Measurements from ENCODE around the gene MLXIP.
A peak's percentile ranks its signal among the peaks of the same experiment; 100 is the strongest.
"Not testable (repeated sequence)": the region's sequence is repeated elsewhere in the genome, so short reads cannot be mapped to it uniquely, and the experiment has no call there.

MLXIP gene

GRCh38 chr12:122174155-122174845 is 95.7 kb downstream of the MLXIP start, which contains the start of gene IL31:
Gene IL31 (minus strand): TSS chr12:122174221. CDS start chr12:122174172, 49 bp downstream.
- no peak for DNase-seq (ENCODE audit: low read depth in 1 of 2, low spot score in 1 of 2)

GRCh38 chr12:122176473-122176872 is 97.9 kb downstream of the MLXIP start:
- not testable (repeated sequence) for DNase-seq (ENCODE audit: low read depth in 1 of 2, low spot score in 1 of 2)

- DNase-seq (ENCODE audit: low read depth in 1 of 2, low spot score in 1 of 2) = no peak
Measured at GRCh38 chr12:122182887-122183587, 104.5 kb downstream of the MLXIP start, which contains the start of gene LRRC43. Gene LRRC43 (plus strand): TSS chr12:122183123. CDS start chr12:122183145, 22 bp downstream.

- DNase-seq (ENCODE audit: low read depth in 1 of 2, low spot score in 1 of 2) = no peak
Measured at GRCh38 chr12:122183588-122183940, 105.0 kb downstream of the MLXIP start.

- no peak for DNase-seq (ENCODE audit: low read depth in 1 of 2, low spot score in 1 of 2)
Measured at GRCh38 chr12:122184517-122184916, 106.0 kb downstream of the MLXIP start.

GRCh38 chr12:122185079-122185478 is 106.5 kb downstream of the MLXIP start:
- no peak for DNase-seq (ENCODE audit: low read depth in 1 of 2, low spot score in 1 of 2)

- no peak for DNase-seq (ENCODE audit: low read depth in 1 of 2, low spot score in 1 of 2)
Measured at GRCh38 chr12:122185494-122186082, 107.0 kb downstream of the MLXIP start.

- DNase-seq (ENCODE audit: low read depth in 1 of 2, low spot score in 1 of 2) = no peak
Measured at GRCh38 chr12:122187466-122187865, 108.9 kb downstream of the MLXIP start.

GRCh38 chr12:122189626-122190475 is 111.3 kb downstream of the MLXIP start:
- DNase-seq (ENCODE audit: low read depth in 1 of 2, low spot score in 1 of 2) = no peak

GRCh38 chr12:122190842-122191668 is 112.5 kb downstream of the MLXIP start:
- DNase-seq (ENCODE audit: low read depth in 1 of 2, low spot score in 1 of 2) = peak in 1 of 2 donors; percentile 50

GRCh38 chr12:122192441-122192840 is 113.9 kb downstream of the MLXIP start:
- DNase-seq (ENCODE audit: low read depth in 1 of 2, low spot score in 1 of 2) = no peak

GRCh38 chr12:122194804-122195203 is 116.2 kb downstream of the MLXIP start:
- DNase-seq (ENCODE audit: low read depth in 1 of 2, low spot score in 1 of 2) = no peak

GRCh38 chr12:122195405-122195804 is 116.8 kb downstream of the MLXIP start:
- DNase-seq (ENCODE audit: low read depth in 1 of 2, low spot score in 1 of 2) = no peak
